ENCODE results near the gene PSMB5.

GRCh38 chr14:23035303-23036144 is 824 bp upstream of the PSMB5 start:
- TF ChIP-seq EZH2 (IDR thresholded peaks at IDR 0.05; ENCODE audit: borderline replicate concordance, low read length) (no peak), CTCF (conservative IDR thresholded peaks at IDR 0.05 in 1 of 2, IDR thresholded peaks at IDR 0.05 in 1 of 2; ENCODE audit: extremely low read depth in 1 of 2, insufficient read depth in 1 of 2, low read depth in 1 of 2, low read length in 2 of 2) (no peak)
